ENCODE results near the gene LEUTX. TPM values are rescaled to one million over a fixed set of nuclear protein-coding genes. Genes with fewer than 3 reads are reported as not detected.

Gene LEUTX
- total RNA-seq, 1 experiment from 2014 or later = not detected

- Histone ChIP-seq H3K27ac (ENCODE audit: insufficient read length, low read depth, low read length) (no peak overlapping the region), H2AK5ac (ENCODE audit: insufficient read length, low read length) (no peak overlapping the region), H3K23me2 (ENCODE audit: insufficient read length, low read depth, low read length, poor library complexity, severe bottlenecking) (no peaks in the 10 kb centered on the region), H3K4ac (ENCODE audit: low read depth, low read length) (no peak overlapping the region), H3K9ac (ENCODE audit: extremely low read depth, insufficient read length, low read length) (no peak overlapping the region), H3K56ac (ENCODE audit: insufficient read length, low read depth, low read length) (no peak overlapping the region), H3K14ac (ENCODE audit: insufficient read depth, low read length) (no peak overlapping the region), H2BK12ac (ENCODE audit: insufficient read length, low read depth, low read length) (no peak overlapping the region), H2BK5ac (ENCODE audit: insufficient read length, low read length) (no peak overlapping the region), H2BK20ac (ENCODE audit: low read depth, low read length, poor library complexity, severe bottlenecking) (no peak overlapping the region), H3K4me1 (ENCODE audit: insufficient read depth, low read length) (no peaks in the 10 kb centered on the region; the same call in 1 of the 2 replicates), H3K23ac (ENCODE audit: insufficient read length, low read depth, low read length) (no peak overlapping the region), H3K79me2 (ENCODE audit: insufficient read depth, low read length) (no peaks in the 10 kb centered on the region), H4K20me1 (ENCODE audit: control insufficient read depth, insufficient read depth, insufficient read length) (no peaks in the 10 kb centered on the region), H3K9me3 (ENCODE audit: control insufficient read depth, low read depth, low read length) (no peaks in the 10 kb centered on the region), H2BK120ac (ENCODE audit: low read depth, low read length, poor library complexity, severe bottlenecking) (no peak overlapping the region), H2BK15ac (ENCODE audit: low read depth, low read length) (no peak overlapping the region), H2AFZ (ENCODE audit: low read length) (no peak overlapping the region), H4K8ac (replicated peaks; ENCODE audit: insufficient read length, low read depth, low read length) (no peak overlapping the region), H4K5ac (ENCODE audit: insufficient read length, low read depth, low read length) (no peak overlapping the region), H3K4me2 (ENCODE audit: insufficient read depth, insufficient read length, low read length) (no peak overlapping the region), H4K91ac (ENCODE audit: insufficient read length, low read depth, low read length) (no peak overlapping the region), H3T11ph (ENCODE audit: low read length) (no peak overlapping the region), H3K79me1 (ENCODE audit: insufficient read depth, low read depth, low read length, poor library complexity, severe bottlenecking) (no peaks in the 10 kb centered on the region), H3K18ac (ENCODE audit: insufficient read length, low read depth, low read length) (no peak overlapping the region), H3K27me3 (ENCODE audit: insufficient read depth, low read length) (no peaks in the 10 kb centered on the region)
- DNase-seq = no peak
- Mint-ChIP-seq H3K27ac (no peak overlapping the region), H3K27me3 (ENCODE audit: low read depth) (peaks cover 5% of the 10 kb centered on the region), H3K9me3 (peaks cover 0 to 2% of the 10 kb centered on the region in 2 experiments; a peak in 1 of 5 replicates), H3K4me1 (no peaks in the 10 kb centered on the region; a peak in 1 of 4 replicates), H3K36me3 (ENCODE audit: insufficient read depth in 1 of 3, low read depth in 3 of 3) (no peaks in the 10 kb centered on the region), H3K4me3 (no peak overlapping the region; a peak in 1 of 5 replicates)
- TF ChIP-seq CTCF (conservative IDR thresholded peaks at IDR 0.05) = no peak
- WGBS (ENCODE audit: extremely low coverage, insufficient read length, low lambda C conversion rate) = no CpG with 5 or more reads among the region's 5 CpGs
Measured at GRCh38 chr19:39736088-39736487, 42.6 kb upstream of the LEUTX start.

Data from H9 (cell line).